HFF-Myc (cell line): ENCODE results near the gene AQP2.

Experiments used
- DNase-seq: peaks from one replicate; pipeline ENCODE4 v3.0.0-alpha.2; 2011; ENCODE audit warnings: low read depth; ENCODE audit errors: extremely low read depth
- H3K4me3 ChIP-seq: replicated peaks from 2 replicates; pipeline ENCODE4 v1.5.1; 2011; ENCODE audit warnings: low read depth, mild to moderate bottlenecking, control low read depth, low read length
- TF ChIP-seq, protein P1 (sequence below): IDR thresholded peaks from 2 replicates; pipeline ENCODE4 v1.5.1; 2012; ENCODE audit warnings: mild to moderate bottlenecking, low read depth, low read length, control low read depth; ENCODE audit errors: missing control alignments

AQP2 gene

DNA sequence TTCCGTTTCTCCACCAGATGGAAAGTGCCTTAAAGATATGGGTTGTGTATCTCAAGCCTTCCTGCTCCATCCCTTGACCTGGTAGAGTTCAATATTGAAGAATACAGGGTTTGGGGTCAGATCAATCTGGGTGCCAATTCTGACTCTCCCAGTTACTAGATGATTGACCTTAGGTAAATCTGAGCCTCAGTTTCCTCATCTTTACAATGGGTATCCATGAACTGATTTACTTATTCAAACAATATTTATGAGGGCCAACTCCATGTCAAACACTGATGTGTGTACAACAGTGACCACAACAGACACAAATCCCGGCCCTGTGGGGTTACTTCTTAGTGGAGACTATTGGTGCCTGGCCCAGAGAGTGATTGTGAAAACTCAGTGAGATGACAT, 39.3 kb upstream of the AQP2 start:
- no peak for DNase-seq
- TF ChIP-seq, protein P1, sequence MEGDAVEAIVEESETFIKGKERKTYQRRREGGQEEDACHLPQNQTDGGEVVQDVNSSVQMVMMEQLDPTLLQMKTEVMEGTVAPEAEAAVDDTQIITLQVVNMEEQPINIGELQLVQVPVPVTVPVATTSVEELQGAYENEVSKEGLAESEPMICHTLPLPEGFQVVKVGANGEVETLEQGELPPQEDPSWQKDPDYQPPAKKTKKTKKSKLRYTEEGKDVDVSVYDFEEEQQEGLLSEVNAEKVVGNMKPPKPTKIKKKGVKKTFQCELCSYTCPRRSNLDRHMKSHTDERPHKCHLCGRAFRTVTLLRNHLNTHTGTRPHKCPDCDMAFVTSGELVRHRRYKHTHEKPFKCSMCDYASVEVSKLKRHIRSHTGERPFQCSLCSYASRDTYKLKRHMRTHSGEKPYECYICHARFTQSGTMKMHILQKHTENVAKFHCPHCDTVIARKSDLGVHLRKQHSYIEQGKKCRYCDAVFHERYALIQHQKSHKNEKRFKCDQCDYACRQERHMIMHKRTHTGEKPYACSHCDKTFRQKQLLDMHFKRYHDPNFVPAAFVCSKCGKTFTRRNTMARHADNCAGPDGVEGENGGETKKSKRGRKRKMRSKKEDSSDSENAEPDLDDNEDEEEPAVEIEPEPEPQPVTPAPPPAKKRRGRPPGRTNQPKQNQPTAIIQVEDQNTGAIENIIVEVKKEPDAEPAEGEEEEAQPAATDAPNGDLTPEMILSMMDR = no peak
- H3K4me3 ChIP-seq = no peak overlapping the region

DNA sequence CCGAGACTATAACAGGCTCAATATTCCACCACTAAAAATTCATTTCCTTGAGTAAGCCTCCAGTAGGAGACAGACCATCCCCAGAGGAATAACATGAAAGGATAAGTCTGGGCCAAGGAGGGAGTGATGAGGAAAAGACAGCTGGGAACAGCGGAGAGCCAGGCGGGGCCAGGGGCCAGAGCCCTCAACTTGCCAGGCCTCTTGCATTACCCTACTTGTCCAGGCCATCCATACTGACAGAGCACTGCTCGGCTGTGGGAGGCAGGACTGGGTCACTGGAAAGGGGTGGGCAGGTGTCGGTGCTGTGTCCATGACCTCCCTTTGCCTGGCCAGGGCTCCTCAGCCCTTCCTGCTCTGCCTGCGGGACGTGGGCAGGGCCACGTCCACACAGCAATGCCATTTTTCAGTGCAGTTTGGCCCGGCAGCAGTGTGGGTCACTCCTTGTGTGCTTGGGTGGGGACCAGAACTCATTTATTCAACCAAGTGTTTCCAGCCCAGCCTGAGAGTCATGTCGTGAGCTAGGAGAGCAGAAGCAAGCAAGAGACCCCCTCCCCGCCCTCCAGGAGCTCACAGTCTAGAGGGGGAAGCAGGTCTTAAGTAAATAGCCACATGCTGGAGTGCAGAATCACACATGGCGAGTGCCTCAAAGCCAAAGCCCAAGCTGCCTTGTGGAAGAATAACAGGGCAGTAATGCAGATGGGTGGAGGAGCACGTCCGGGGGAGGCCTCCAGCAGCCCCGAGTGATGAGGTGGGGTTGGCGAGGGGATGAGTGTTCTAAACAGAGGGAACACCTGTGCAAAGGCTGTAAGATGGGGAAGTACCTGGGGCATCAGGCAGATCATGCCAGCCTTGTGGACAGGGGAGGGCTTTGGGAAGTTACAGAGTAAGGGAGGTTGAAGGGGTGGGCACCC, 37.9 kb upstream of the AQP2 start:
- no peak for DNase-seq
- H3K4me3 ChIP-seq = no peak overlapping the region
- TF ChIP-seq, protein P1 = no peak

DNA sequence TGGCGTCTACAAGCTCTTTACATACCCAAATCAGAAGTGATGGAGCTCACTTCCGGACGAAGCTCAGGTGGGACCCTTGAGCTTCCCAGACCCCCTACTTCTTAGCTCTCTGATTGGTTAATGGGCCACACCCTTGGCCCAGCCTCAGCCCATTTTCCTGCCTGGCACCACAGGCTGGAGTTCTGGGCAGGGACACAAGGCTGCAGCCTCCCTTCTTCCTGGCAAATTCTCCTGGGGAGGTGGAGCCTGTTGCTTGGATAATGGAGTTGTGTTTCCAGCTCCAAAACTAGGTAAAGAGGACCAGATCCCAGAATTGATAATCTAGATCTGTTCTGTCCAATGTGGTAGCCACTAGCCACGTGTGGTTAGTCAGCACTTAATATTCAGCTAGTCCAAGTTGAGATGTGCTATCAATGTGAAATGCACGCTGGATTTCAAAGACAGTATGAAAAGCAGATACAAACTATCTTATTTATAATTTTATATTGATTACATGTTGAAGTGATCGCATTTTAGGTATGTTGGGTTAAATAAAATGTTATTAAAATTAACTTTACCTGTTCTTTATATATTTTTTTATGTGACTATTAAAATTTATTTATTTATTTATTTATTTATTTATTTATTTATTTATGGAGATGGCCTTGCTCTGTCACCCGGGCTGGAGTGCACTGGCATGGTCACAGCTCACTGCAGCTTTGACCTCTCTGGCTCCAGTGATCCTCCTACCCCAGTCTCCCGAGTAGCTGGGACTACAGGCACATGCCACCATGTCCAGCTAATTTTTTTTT, 34.2 kb upstream of the AQP2 start:
- no peak for DNase-seq
- TF ChIP-seq, protein P1 = no peak

GRCh38 chr12:49917166-49917787, 33.3 kb upstream of the AQP2 start:
- H3K4me3 ChIP-seq = no peak overlapping the region
- TF ChIP-seq, protein P1 = no peak
- no peak for DNase-seq

More for the DNA sequence above, 34.2 kb upstream of the AQP2 start:
- H3K4me3 ChIP-seq = no peak overlapping the region

DNA sequence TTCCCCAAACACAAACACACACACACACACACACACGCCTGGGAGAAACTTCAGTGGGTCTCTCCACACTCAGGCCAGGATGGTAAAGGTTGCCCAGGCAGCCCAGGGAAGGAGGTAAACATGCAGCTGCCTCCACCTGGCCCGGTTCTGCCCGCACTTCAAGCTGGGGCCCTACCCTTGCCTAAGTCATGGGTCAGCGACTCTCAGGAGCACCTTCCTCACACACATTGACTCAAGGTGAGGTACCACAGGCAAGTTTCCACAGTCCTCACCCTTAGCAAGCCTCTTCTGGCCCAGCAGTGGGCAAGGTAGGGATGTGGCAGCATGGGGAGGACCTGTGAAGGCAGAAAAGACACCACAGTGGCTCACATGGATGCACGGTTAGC, 32.8 kb upstream of the AQP2 start:
- TF ChIP-seq, protein P1 = no peak
- no peak overlapping the region for H3K4me3 ChIP-seq
- DNase-seq = no peak

GRCh38 chr12:49920241-49920914, 30.2 kb upstream of the AQP2 start:
- no peak overlapping the region for H3K4me3 ChIP-seq
- TF ChIP-seq, protein P1 = no peak
- DNase-seq = no peak
